ENCODE data around the gene ASPHD1. TPM values are rescaled to one million over a fixed set of nuclear protein-coding genes. Genes with fewer than 3 reads are reported as not detected.
"Not testable (repeated sequence)": the region's sequence is repeated elsewhere in the genome, so short reads cannot be mapped to it uniquely, and the experiment has no call there.

The ASPHD1 gene
- total and polyA plus RNA-seq, 5 donors from 2014 or later: not detected

GRCh38 chr16:29860218-29860617 is 40.1 kb upstream of the ASPHD1 start:
- H3K27ac ChIP-seq (ENCODE audit: insufficient read depth, low read length, poor library complexity, severe bottlenecking): no peak overlapping the region
- no peaks in the 10 kb centered on the region for H3K27me3 ChIP-seq (ENCODE audit: control insufficient read depth, insufficient read depth, low read length)
- peaks cover 5 to 39% (median 16%) of the 10 kb centered on the region in 4 donors for H3K4me1 Mint-ChIP-seq
- no peak overlapping the region for H3K4me3 ChIP-seq (ENCODE audit: low read depth, low read length)
- no peaks in the 10 kb centered on the region for H3K9me3 ChIP-seq (ENCODE audit: control insufficient read depth in 2 of 2, low read length in 2 of 2)
- peaks cover 25% of the 10 kb centered on the region for H3K36me3 ChIP-seq (ENCODE audit: control insufficient read depth, insufficient read depth, low read length)
- no peaks in the 10 kb centered on the region for H3K9me3 Mint-ChIP-seq
- H3K27ac Mint-ChIP-seq: peak overlapping the region in 2 of 3 donors; percentile 48 to 65
- peaks cover 23% of the 10 kb centered on the region for H3K36me3 Mint-ChIP-seq
- ATAC-seq (ENCODE audit: low read depth in 2 of 2) (no peak), DNase-seq (no peak)
- peaks cover 9% of the 10 kb centered on the region for H3K27me3 Mint-ChIP-seq
- H3K4me1 ChIP-seq (ENCODE audit: control insufficient read depth, insufficient read depth, low read length, poor library complexity, severe bottlenecking): peaks cover 27% of the 10 kb centered on the region
- peak overlapping the region in 3 of 4 donors; percentile 86 to 98 (median 96) for H3K4me3 Mint-ChIP-seq

- Histone ChIP-seq H3K27ac (ENCODE audit: insufficient read depth, low read length, poor library complexity, severe bottlenecking) (peak overlapping the region; percentile 82), H3K9me3 (ENCODE audit: control insufficient read depth in 2 of 2, low read length in 2 of 2) (no peaks in the 10 kb centered on the region), H3K4me1 (ENCODE audit: control insufficient read depth, insufficient read depth, low read length, poor library complexity, severe bottlenecking) (peaks cover 27% of the 10 kb centered on the region), H3K27me3 (ENCODE audit: control insufficient read depth, insufficient read depth, low read length) (no peaks in the 10 kb centered on the region), H3K4me3 (ENCODE audit: low read depth, low read length) (peak overlapping the region; percentile 72), H3K36me3 (ENCODE audit: control insufficient read depth, insufficient read depth, low read length) (peaks cover 25% of the 10 kb centered on the region)
- H3K4me1 Mint-ChIP-seq: peaks cover 5 to 39% (median 15%) of the 10 kb centered on the region in 4 donors
- H3K9me3 Mint-ChIP-seq: no peaks in the 10 kb centered on the region
- H3K27me3 Mint-ChIP-seq: peaks cover 9% of the 10 kb centered on the region
- peaks cover 18% of the 10 kb centered on the region for H3K36me3 Mint-ChIP-seq
- no peak for ATAC-seq (ENCODE audit: low read depth in 2 of 2)
- peak overlapping the region; percentile 94 to 98 (median 95) for H3K27ac Mint-ChIP-seq
- DNase-seq: no peak
- H3K4me3 Mint-ChIP-seq: peak overlapping the region; percentile 86 to 99 (median 97)
Measured at GRCh38 chr16:29862383-29862883, 37.9 kb upstream of the ASPHD1 start.

- H3K9me3 ChIP-seq (ENCODE audit: control insufficient read depth in 2 of 2, low read length in 2 of 2): no peaks in the 10 kb centered on the region
- H3K27me3 ChIP-seq (ENCODE audit: control insufficient read depth, insufficient read depth, low read length): no peaks in the 10 kb centered on the region
- H3K4me3 Mint-ChIP-seq: peak within 1 kb of the TSS; percentile 86 to 99 (median 97)
- H3K4me1 ChIP-seq (ENCODE audit: control insufficient read depth, insufficient read depth, low read length, poor library complexity, severe bottlenecking): peaks cover 27% of the 10 kb centered on the region
- no peaks in the 10 kb centered on the region for H3K9me3 Mint-ChIP-seq
- peak; percentile 99 to 100 for ATAC-seq (ENCODE audit: low read depth in 2 of 2)
- peak; percentile 90 to 98 (median 96) for DNase-seq
- peaks cover 25% of the 10 kb centered on the region for H3K36me3 ChIP-seq (ENCODE audit: control insufficient read depth, insufficient read depth, low read length)
- peak within 1 kb of the TSS; percentile 98 to 99 (median 98) for H3K27ac Mint-ChIP-seq
- peaks cover 4 to 39% (median 16%) of the 10 kb centered on the region in 4 donors for H3K4me1 Mint-ChIP-seq
- H3K27me3 Mint-ChIP-seq: peaks cover 9% of the 10 kb centered on the region
- H3K4me3 ChIP-seq (ENCODE audit: low read depth, low read length): peak within 1 kb of the TSS; percentile 90
- H3K36me3 Mint-ChIP-seq: peaks cover 18% of the 10 kb centered on the region
- H3K27ac ChIP-seq (ENCODE audit: insufficient read depth, low read length, poor library complexity, severe bottlenecking): peak within 1 kb of the TSS; percentile 82
Measured at GRCh38 chr16:29862884-29863668, 37.2 kb upstream of the ASPHD1 start, which contains the start of gene CDIPT. CDIPT (minus strand) TSS chr16:29863226; CDS start chr16:29862857, 369 bp downstream.

- Histone ChIP-seq H3K27me3 (ENCODE audit: control insufficient read depth, insufficient read depth, low read length) (no peaks in the 10 kb centered on the region), H3K9me3 (ENCODE audit: control insufficient read depth in 2 of 2, low read length in 2 of 2) (no peaks in the 10 kb centered on the region), H3K36me3 (ENCODE audit: control insufficient read depth, insufficient read depth, low read length) (peaks cover 21% of the 10 kb centered on the region), H3K4me1 (ENCODE audit: control insufficient read depth, insufficient read depth, low read length, poor library complexity, severe bottlenecking) (peaks cover 27% of the 10 kb centered on the region), H3K4me3 (ENCODE audit: low read depth, low read length) (peak overlapping the region; percentile 90), H3K27ac (ENCODE audit: insufficient read depth, low read length, poor library complexity, severe bottlenecking) (peak overlapping the region; percentile 82)
- peaks cover 9% of the 10 kb centered on the region for H3K27me3 Mint-ChIP-seq
- ATAC-seq (ENCODE audit: low read depth in 2 of 2) (no peak), DNase-seq (no peak)
- H3K4me3 Mint-ChIP-seq: peak overlapping the region; percentile 86 to 99 (median 97)
- peak overlapping the region; percentile 98 to 99 (median 98) for H3K27ac Mint-ChIP-seq
- H3K9me3 Mint-ChIP-seq: no peaks in the 10 kb centered on the region
- peaks cover 0 to 37% (median 16%) of the 10 kb centered on the region in 4 donors for H3K4me1 Mint-ChIP-seq
- H3K36me3 Mint-ChIP-seq: peaks cover 15% of the 10 kb centered on the region
Measured at GRCh38 chr16:29863669-29863984, 36.7 kb upstream of the ASPHD1 start.

- no peaks in the 10 kb centered on the region for H3K9me3 ChIP-seq (ENCODE audit: control insufficient read depth in 2 of 2, low read length in 2 of 2)
- DNase-seq: no peak
- H3K4me1 Mint-ChIP-seq: peaks cover 0 to 36% (median 16%) of the 10 kb centered on the region in 4 donors
Measured at GRCh38 chr16:29864205-29864604, 36.1 kb upstream of the ASPHD1 start.

GRCh38 chr16:29868396-29869009 is 31.8 kb upstream of the ASPHD1 start:
- no peak overlapping the region for H3K4me3 ChIP-seq (ENCODE audit: low read depth, low read length)
- Mint-ChIP-seq H3K27ac (no peak overlapping the region), H3K4me3 (no peak overlapping the region), H3K27me3 (peaks cover 7% of the 10 kb centered on the region), H3K36me3 (no peaks in the 10 kb centered on the region), H3K9me3 (no peaks in the 10 kb centered on the region), H3K4me1 (peaks cover 0 to 3% (median 2%) of the 10 kb centered on the region in 4 donors)
- no peaks in the 10 kb centered on the region for H3K36me3 ChIP-seq (ENCODE audit: control insufficient read depth, insufficient read depth, low read length)
- no peaks in the 10 kb centered on the region for H3K9me3 ChIP-seq (ENCODE audit: control insufficient read depth in 2 of 2, low read length in 2 of 2)
- no peak overlapping the region for H3K27ac ChIP-seq (ENCODE audit: insufficient read depth, low read length, poor library complexity, severe bottlenecking)
- ATAC-seq (ENCODE audit: low read depth in 2 of 2): no peak
- no peak for DNase-seq
- H3K4me1 ChIP-seq (ENCODE audit: control insufficient read depth, insufficient read depth, low read length, poor library complexity, severe bottlenecking): peaks cover 5% of the 10 kb centered on the region
- no peaks in the 10 kb centered on the region for H3K27me3 ChIP-seq (ENCODE audit: control insufficient read depth, insufficient read depth, low read length)

More at GRCh38 chr16:29864205-29864604, 36.1 kb upstream of the ASPHD1 start:
- Histone ChIP-seq H3K27me3 (ENCODE audit: control insufficient read depth, insufficient read depth, low read length) (no peaks in the 10 kb centered on the region), H3K27ac (ENCODE audit: insufficient read depth, low read length, poor library complexity, severe bottlenecking) (no peak overlapping the region), H3K36me3 (ENCODE audit: control insufficient read depth, insufficient read depth, low read length) (peaks cover 15% of the 10 kb centered on the region), H3K4me1 (ENCODE audit: control insufficient read depth, insufficient read depth, low read length, poor library complexity, severe bottlenecking) (peaks cover 27% of the 10 kb centered on the region), H3K4me3 (ENCODE audit: low read depth, low read length) (no peak overlapping the region)
- H3K36me3 Mint-ChIP-seq: peaks cover 11% of the 10 kb centered on the region
- no peaks in the 10 kb centered on the region for H3K9me3 Mint-ChIP-seq
- H3K4me3 Mint-ChIP-seq: no peak overlapping the region
- peaks cover 9% of the 10 kb centered on the region for H3K27me3 Mint-ChIP-seq
- ATAC-seq (ENCODE audit: low read depth in 2 of 2): no peak
- H3K27ac Mint-ChIP-seq: no peak overlapping the region

GRCh38 chr16:29869067-29869466 is 31.2 kb upstream of the ASPHD1 start:
- not testable (repeated sequence) for H3K27ac ChIP-seq (ENCODE audit: insufficient read depth, low read length, poor library complexity, severe bottlenecking); ATAC-seq (ENCODE audit: low read depth in 2 of 2); H3K4me1 ChIP-seq (ENCODE audit: control insufficient read depth, insufficient read depth, low read length, poor library complexity, severe bottlenecking); H3K36me3 ChIP-seq (ENCODE audit: control insufficient read depth, insufficient read depth, low read length); H3K27ac Mint-ChIP-seq; H3K9me3 ChIP-seq (ENCODE audit: control insufficient read depth in 2 of 2, low read length in 2 of 2); H3K9me3 Mint-ChIP-seq; H3K4me3 ChIP-seq (ENCODE audit: low read depth, low read length); H3K4me3 Mint-ChIP-seq; DNase-seq; H3K36me3 Mint-ChIP-seq; H3K4me1 Mint-ChIP-seq; H3K27me3 Mint-ChIP-seq; H3K27me3 ChIP-seq (ENCODE audit: control insufficient read depth, insufficient read depth, low read length)
